Measurements from ENCODE around the gene TACC2. TPM values are rescaled to one million over a fixed set of nuclear protein-coding genes. Genes with fewer than 3 reads are reported as not detected.

The TACC2 gene
- total RNA-seq, 1 donor from 2014 or later = 341 TPM

DNA sequence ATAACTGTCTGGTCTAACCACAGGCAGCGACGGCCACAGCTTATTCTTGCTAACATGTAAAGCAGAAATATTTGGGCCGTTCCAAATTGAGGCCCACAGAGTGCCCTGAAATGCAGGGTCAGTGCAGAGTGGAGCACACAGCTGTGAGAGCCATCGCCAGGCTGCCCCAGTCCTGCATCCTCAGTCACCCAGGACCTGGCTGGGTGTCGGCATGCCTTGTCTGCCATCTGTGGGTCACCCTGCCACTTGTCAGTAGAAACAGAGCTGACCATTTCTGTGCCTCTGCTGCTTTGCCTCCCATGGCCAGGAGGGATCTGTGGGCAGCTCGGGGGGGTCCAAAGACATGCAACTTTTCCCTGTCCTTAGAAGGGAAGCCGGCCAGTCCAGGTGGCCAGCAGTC, 224.8 kb downstream of the TACC2 start:
- no peak for DNase-seq (ENCODE audit: missing footprints)
- intact Hi-C loops (cut with DNase I) = no loop called here
- ATAC-seq = no peak

DNA sequence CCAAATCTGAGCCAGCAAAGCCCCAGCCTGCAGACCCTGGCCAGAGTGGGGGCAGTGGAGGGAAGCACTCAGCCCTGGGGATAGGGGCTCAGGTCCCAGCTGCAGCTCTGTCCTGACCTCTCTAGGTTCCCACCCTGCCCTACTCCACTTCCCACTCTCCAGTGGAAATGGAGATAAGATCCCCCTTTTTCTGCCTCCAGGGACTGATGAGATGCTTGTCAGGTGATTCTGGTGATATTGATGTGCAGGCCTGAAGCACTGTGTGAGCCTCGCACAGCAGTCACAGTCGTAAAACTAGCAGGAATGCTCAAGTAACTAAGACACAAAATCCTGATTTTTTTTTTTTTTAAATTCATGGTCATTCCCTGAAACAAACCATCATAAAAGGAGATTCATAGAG, 227.1 kb downstream of the TACC2 start:
- intact Hi-C loops (cut with DNase I) = no loop called here
- ATAC-seq = no peak
- DNase-seq (ENCODE audit: missing footprints) = no peak

DNA sequence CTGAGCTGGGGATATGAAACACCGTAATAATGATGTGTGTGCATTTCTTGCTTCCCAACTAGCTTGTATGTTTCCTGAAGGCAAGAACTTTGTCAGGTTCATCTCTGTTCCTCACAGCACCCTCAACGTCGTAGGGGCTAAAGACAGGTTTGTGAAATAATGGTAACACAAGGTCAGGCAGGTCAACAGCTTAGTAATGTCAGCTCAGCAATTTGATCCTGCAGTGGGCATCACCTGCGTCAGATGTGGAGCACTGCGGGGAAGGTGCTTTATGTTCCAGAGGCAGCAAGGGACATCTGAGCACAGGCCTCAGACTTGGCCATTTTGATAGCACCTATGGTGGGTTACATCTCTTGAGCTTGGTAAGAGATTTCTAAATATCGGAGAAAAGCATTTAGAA, 230.4 kb downstream of the TACC2 start:
- intact Hi-C loops (cut with DNase I) = no loop called here
- ATAC-seq = no peak

DNA sequence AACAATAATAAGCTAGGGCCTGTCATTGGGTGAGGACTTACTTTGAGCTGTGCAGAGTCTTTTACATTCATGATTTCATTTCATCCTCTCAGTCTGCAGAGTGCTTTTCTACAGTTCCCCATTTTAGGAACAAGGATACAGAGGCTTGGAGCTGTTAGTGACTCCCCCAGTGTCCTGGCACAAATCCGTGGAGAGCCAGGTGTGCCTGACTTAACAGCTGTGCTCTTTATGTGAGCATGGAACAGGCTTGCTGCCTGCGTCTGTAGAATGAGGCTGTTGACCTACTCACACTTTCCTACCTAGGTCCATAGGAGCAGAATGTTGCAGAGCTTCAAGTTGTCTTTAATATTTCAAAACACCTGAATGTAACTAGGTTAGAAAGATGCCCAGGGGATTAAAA, 231.8 kb downstream of the TACC2 start:
- ATAC-seq (no peak), DNase-seq (ENCODE audit: missing footprints) (no peak)
- intact Hi-C loops (cut with DNase I) = no loop called here

More for the DNA sequence above, 230.4 kb downstream of the TACC2 start:
- no peak for DNase-seq (ENCODE audit: missing footprints)

- ATAC-seq = no peak
- intact Hi-C loops (cut with DNase I) = no loop called here
- no peak for DNase-seq (ENCODE audit: missing footprints)
These were observed 233.0 kb downstream of the TACC2 start for GRCh38 chr10:122221958-122222357.

DNA sequence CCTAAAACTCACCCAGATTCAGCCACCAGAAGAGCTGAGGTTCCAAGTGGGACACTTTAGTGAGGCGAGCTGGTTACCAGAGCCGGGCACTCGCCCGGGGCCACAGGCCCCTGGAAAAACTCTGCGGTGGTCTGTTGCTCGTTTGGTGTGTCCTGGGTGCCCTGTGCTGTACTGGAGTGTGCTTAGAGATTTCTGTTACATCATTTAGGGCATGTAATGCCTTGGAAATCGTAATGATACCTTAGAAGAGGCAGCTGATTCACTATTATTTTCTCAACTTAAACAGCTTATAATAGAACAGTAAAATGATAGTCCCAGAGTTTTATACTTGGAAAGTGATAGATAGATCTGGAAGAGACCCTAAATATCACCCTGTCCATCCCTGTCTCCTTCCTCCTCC, 233.7 kb downstream of the TACC2 start:
- intact Hi-C loops (cut with DNase I) = no loop called here
- ATAC-seq (no peak), DNase-seq (ENCODE audit: missing footprints) (no peak)

- DNase-seq (ENCODE audit: missing footprints) (no peak), ATAC-seq (no peak)
- intact Hi-C loops (cut with DNase I) = no loop called here
These were observed 235.2 kb downstream of the TACC2 start for GRCh38 chr10:122224159-122224558.

DNA sequence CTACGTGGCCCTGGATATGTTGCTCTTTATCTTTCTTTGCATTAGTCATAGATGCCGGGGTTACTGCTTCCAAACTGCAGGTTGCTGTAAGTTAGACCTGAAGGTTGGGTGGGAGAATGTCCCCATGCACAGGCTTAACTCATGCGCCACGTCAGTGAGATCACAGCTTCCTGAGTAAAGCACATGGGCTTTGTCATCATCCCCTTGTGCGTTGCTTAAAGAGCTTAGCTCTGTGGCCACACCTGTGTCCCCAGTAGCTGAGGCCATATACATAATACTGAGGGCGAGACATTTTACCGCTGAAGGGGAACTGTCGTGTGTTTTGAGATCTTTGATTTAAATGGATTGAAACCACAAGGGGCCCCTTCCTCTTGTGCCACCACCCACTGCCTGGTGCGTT, 236.4 kb downstream of the TACC2 start:
- no peak for DNase-seq (ENCODE audit: missing footprints)
- no peak for ATAC-seq
- intact Hi-C loops (cut with DNase I) = no loop called here

- intact Hi-C loops (cut with DNase I) = no loop called here
- peak; percentile 9 for ATAC-seq
- no peak for DNase-seq (ENCODE audit: missing footprints)
These were observed 238.8 kb downstream of the TACC2 start for GRCh38 chr10:122227754-122228153.

DNA sequence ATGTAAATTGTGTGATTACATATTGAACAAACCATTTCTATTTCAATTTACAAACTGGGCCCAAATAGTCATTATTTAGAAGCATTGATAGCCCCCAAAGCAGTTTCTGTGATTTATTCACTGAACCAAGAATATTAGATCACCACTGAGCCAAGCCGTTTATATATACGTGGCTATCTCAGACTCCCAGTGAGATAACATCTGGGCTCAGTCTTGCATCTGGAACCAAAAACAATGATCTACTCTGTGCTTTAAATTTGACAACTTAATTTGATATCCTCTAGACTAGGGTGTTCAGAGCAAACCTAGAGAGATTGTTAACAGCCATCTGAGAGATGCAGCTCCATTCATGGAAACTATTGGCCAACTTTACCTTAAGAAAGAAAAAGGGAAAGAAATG, 240.7 kb downstream of the TACC2 start:
- no peak for ATAC-seq
- intact Hi-C loops (cut with DNase I) = no loop called here
- DNase-seq (ENCODE audit: missing footprints) = no peak

DNA sequence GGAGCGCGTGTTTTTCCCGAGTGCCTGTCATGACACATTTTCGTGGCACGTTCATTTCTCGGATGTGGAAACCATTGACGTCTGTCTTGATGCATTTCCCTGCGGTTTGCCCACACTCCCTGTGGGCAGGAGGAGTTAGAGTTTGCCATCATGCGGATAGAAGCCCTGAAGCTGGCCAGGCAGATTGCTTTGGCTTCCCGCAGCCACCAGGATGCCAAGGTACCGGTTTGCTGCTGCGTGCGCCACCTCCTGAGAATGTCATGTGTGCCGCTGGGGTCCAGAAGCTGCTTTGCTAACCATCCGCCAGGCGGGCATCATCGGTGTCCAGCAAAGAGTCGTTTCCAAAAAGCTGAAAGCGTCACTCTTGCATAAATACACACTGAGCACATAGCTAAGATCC, 241.3 kb downstream of the TACC2 start:
- intact Hi-C loops (cut with DNase I) = no loop called here
- ATAC-seq = no peak
- DNase-seq (ENCODE audit: missing footprints) = no peak

DNA sequence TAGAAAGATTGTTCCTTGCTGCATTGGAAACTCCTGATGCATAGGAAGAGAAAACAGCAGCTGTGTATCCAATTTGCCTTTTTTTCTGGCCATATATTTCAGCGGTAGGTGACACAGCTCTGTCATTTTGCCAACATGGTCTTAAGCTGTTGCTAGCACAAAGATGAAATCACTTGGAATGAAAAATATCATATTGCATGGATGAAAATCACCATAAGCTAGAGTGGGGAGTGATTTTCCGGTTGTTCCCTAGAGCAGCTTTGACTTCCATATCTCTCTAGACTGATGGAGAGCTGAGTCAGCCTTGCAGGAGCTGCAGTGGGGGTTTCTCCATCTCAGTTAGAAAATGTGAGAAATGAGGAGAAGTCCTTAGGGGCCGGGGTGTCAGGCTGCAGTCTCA, 243.8 kb downstream of the TACC2 start:
- ATAC-seq (no peak), DNase-seq (ENCODE audit: missing footprints) (no peak)
- intact Hi-C loops (cut with DNase I) = no loop called here

- ATAC-seq (peak; percentile 77), DNase-seq (ENCODE audit: missing footprints) (no peak)
- intact Hi-C loops (cut with DNase I) = no loop called here
These were observed 244.9 kb downstream of the TACC2 start for GRCh38 chr10:122233857-122234348.

GRCh38 chr10:122234416-122234815, 245.5 kb downstream of the TACC2 start:
- intact Hi-C loops (cut with DNase I) = no loop called here
- no peak for DNase-seq (ENCODE audit: missing footprints)
- no peak for ATAC-seq

DNA sequence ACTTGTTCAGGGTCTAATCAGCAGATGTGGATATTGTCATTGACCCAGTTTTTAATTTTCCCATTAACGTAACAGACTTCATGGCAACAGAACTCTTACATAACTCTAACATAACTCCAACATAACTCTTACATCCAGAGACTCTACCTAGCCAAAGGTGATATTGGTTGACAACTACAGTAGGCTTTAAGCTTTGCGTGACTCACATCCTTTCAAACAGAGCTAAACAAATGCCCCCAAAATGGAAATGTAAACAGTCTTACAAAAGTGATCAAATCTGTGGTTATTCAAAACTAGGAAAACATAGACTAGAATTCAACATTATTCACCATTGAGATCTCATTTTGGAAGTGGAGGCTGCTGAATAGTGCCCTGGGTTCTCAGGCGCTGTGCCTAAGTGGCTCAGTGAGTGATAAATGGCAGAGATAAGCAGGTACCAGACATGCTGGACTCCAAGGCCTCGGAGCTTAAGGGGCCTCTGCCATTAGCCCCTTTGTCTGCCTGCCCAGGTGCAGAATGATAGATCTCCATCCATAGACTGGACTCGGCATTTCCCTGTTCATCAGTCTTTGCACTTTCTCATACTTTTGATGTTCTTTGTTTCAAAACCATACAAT, 247.8 kb downstream of the TACC2 start:
- intact Hi-C loops (cut with DNase I) = no loop called here

GRCh38 chr10:122237331-122237990, 248.5 kb downstream of the TACC2 start:
- intact Hi-C loops (cut with DNase I) = no loop called here
- ATAC-seq (no peak), DNase-seq (ENCODE audit: missing footprints) (no peak)

More for the DNA sequence above, 247.8 kb downstream of the TACC2 start:
- ATAC-seq = no peak
- DNase-seq (ENCODE audit: missing footprints) = no peak

GRCh38 chr10:122239578-122240257, 250.8 kb downstream of the TACC2 start:
- intact Hi-C loops (cut with DNase I) = no loop called here
- ATAC-seq (peak; percentile 22), DNase-seq (ENCODE audit: missing footprints) (no peak)

DNA sequence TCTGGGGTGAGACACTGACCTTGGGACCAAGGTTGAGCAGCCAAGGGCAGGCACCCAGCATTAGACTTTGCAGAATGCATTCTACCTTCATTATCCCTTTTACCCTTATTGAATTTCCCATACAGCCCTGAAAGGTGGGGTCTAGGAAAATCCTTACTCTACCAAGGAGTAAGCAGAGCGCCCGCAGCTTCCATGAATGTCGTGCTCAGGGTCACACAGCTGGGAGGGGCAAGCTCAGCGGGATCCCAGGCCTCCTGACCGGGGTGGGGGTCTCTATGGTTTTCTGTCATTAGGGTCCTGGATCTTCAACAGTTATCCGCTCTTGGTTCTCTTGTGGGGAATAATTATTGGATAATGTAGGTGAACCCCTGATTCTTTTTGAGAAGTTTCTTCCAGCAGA, 251.4 kb downstream of the TACC2 start:
- intact Hi-C loops (cut with DNase I) = no loop called here
- ATAC-seq = no peak
- no peak for DNase-seq (ENCODE audit: missing footprints)

GRCh38 chr10:122241836-122242235, 252.9 kb downstream of the TACC2 start:
- DNase-seq (ENCODE audit: missing footprints) (no peak), ATAC-seq (no peak)
- intact Hi-C loops (cut with DNase I) = no loop called here

DNA sequence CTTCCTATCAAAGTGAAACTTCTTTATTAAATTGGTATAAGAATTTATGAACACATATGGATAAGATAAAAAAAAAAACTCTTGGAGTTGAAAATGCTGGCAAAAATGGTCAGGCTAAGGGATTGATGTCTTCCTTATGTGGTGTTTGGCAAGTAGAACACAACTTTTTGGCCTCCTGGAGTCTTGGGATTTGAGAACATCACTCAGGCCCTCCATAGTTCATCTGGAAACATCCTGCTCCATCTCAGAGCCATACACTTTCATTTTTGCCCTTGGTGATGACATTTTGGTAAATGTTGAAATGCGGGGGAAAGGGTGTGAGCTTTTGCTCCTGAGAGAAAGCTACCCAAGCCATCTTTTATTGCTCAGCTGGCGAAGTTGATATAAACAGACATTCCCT, 254.6 kb downstream of the TACC2 start:
- peak; percentile 18 for ATAC-seq
- DNase-seq (ENCODE audit: missing footprints) = no peak
- intact Hi-C loops (cut with DNase I) = no loop called here

All from Right ventricle myocardium inferior (tissue), 1 donor.